Keratinocyte (primary cell): ENCODE data around the gene SORBS1. TPM values are rescaled to one million over a fixed set of nuclear protein-coding genes. Genes with fewer than 3 reads are reported as not detected.

Source experiments
- DNase-seq: peaks from one replicate; pipeline ENCODE4 v3.0.0-alpha.2; 2011; ENCODE audit warnings: low read depth, missing footprints, low spot score
- FAIRE-seq: peaks from 2 replicates; lab custom pipeline; 2011; peaks lifted over from hg19 to GRCh38; lab: Jason Lieb, UNC
- H2AFZ ChIP-seq: 2 replicates; pipeline ENCODE4 v1.6.0; 2012; ENCODE audit warnings: low read length, control low read depth, inconsistent platforms; ENCODE audit not compliant: control insufficient read depth
- H3K27ac ChIP-seq: 2 replicates; pipeline ENCODE4 v1.5.1; 2011; ENCODE audit warnings: low read length; ENCODE audit not compliant: control insufficient read depth, insufficient read depth
- H3K27me3 ChIP-seq: 3 replicates; pipeline ENCODE4 v1.6.0; 2011; ENCODE audit warnings: low read length; ENCODE audit not compliant: control insufficient read depth, insufficient read depth; ENCODE audit errors: extremely low read depth
- H3K36me3 ChIP-seq, 2 experiments: 2 replicates in 1 of 2; 3 replicates in 1 of 2; pipeline ENCODE4 v1.5.1; 2011; ENCODE audit warnings: low read length in 2 of 2, mild to moderate bottlenecking in 1 of 2; ENCODE audit not compliant: control insufficient read depth in 2 of 2, insufficient read depth in 2 of 2; ENCODE audit errors: extremely low read depth in 1 of 2
- H3K4me1 ChIP-seq: 3 replicates; pipeline ENCODE4 v1.5.1; 2011; ENCODE audit warnings: low read length; ENCODE audit not compliant: control insufficient read depth, insufficient read depth; ENCODE audit errors: extremely low read depth
- H3K4me2 ChIP-seq: 3 replicates; pipeline ENCODE4 v1.6.0; 2011; ENCODE audit warnings: low read depth, low read length; ENCODE audit not compliant: control insufficient read depth, insufficient read depth; ENCODE audit errors: extremely low read depth
- H3K4me3 ChIP-seq, 3 experiments: fragments of 200-600 bp in 1 of 3; sonication (generic) in 1 of 3; 2 replicates in 2 of 3; 3 replicates in 1 of 3; pipeline ENCODE4 v1.5.1; 2011 to 2016; ENCODE audit warnings: low read length in 3 of 3, mild to moderate bottlenecking in 3 of 3, control low read depth in 2 of 3, inconsistent platforms in 1 of 3, low read depth in 1 of 3, mixed read lengths in 1 of 3, mixed run types in 1 of 3, moderate library complexity in 1 of 3; ENCODE audit not compliant: control insufficient read depth in 2 of 3, insufficient read depth in 2 of 3; ENCODE audit errors: extremely low read depth in 1 of 3
- H3K79me2 ChIP-seq: 2 replicates; pipeline ENCODE4 v1.6.0; 2012; ENCODE audit warnings: low read length; ENCODE audit not compliant: control insufficient read depth, insufficient read depth
- H3K9ac ChIP-seq: 3 replicates; pipeline ENCODE4 v1.6.0; 2011; ENCODE audit warnings: low read length; ENCODE audit not compliant: control insufficient read depth, insufficient read depth; ENCODE audit errors: extremely low read depth
- H3K9me1 ChIP-seq: 3 replicates; pipeline ENCODE4 v1.6.0; 2011; ENCODE audit warnings: low read length; ENCODE audit not compliant: control insufficient read depth, insufficient read depth; ENCODE audit errors: extremely low read depth
- H3K9me3 ChIP-seq: 2 replicates; pipeline ENCODE4 v1.5.1; 2012; ENCODE audit warnings: low read depth, low read length; ENCODE audit not compliant: control insufficient read depth
- H4K20me1 ChIP-seq: 3 replicates; pipeline ENCODE4 v1.6.0; 2011; ENCODE audit warnings: low read length; ENCODE audit not compliant: control insufficient read depth, insufficient read depth; ENCODE audit errors: extremely low read depth
- CTCF ChIP-seq, 3 experiments: IDR thresholded peaks in 1 of 3; conservative IDR thresholded peaks in 1 of 3; optimal IDR thresholded peaks in 1 of 3; 2 replicates in 2 of 3; 3 replicates in 1 of 3; pipeline versions ENCODE3 to v1.5.1; 2011; ENCODE audit warnings: low read length in 3 of 3, mild to moderate bottlenecking in 3 of 3, moderate library complexity in 2 of 3, control low read depth in 1 of 3, inconsistent platforms in 1 of 3; ENCODE audit not compliant: insufficient read depth in 2 of 3; ENCODE audit errors: extremely low read depth in 1 of 3
- EZH2 ChIP-seq: IDR thresholded peaks from one replicate; pipeline ENCODE4 v1.6.1; 2012; ENCODE audit warnings: inconsistent platforms, mild to moderate bottlenecking, low read length, moderate library complexity
- dilution Hi-C: fragments of 300-500 bp; cut with MboI; formaldehyde crosslinking; loops from one replicate; pipeline ENCODE4 v1.7.0; 2020; ENCODE audit warnings: low sequenced_read_pairs; ENCODE audit not compliant: extremely low pct_ligation_motif_present
- polyA plus RNA-seq, 5 experiments: library from polyadenylated mRNA; depleted of rRNA in 3 of 5; stranded (reverse) in 3 of 5; stranded (forward) in 1 of 5; unstranded in 1 of 5; fragments of >200 nt; gene quantifications; 1 replicate in 1 of 5; 2 replicates in 3 of 5; 3 replicates in 1 of 5; pipeline versions ENCODE4 v1.2.1 to v1.2.3, GENCODE V29; 2011 to 2012; ENCODE audit warnings: missing spikeins in 2 of 5, low read depth in 1 of 5, low replicate concordance in 1 of 5

SORBS1 gene
- polyA plus RNA-seq, 1 donor (not counting 4 experiments of a cell fraction or from before 2014, with no cell fraction given): 0.42 TPM

GRCh38 chr10:95329296-95329695 is 231.9 kb downstream of the SORBS1 start:
- Histone ChIP-seq H3K27me3 (peaks cover 2% of the 10 kb centered on the region), H3K4me3 (no peak overlapping the region), H3K36me3 (no peaks in the 10 kb centered on the region), H3K79me2 (no peaks in the 10 kb centered on the region), H3K9ac (no peak overlapping the region), H2AFZ (no peak overlapping the region), H3K4me1 (peaks cover 4% of the 10 kb centered on the region), H3K27ac (no peak overlapping the region), H3K4me2 (no peak overlapping the region), H4K20me1 (no peaks in the 10 kb centered on the region), H3K9me1 (no peaks in the 10 kb centered on the region), H3K9me3 (no peaks in the 10 kb centered on the region)
- dilution Hi-C loops: no loop called here
- FAIRE-seq (no peak), DNase-seq (no peak)
- TF ChIP-seq EZH2: no peak
- TF ChIP-seq CTCF (optimal IDR thresholded peaks at IDR 0.05 in 1 of 3, IDR thresholded peaks at IDR 0.05 in 1 of 3, conservative IDR thresholded peaks at IDR 0.05 in 1 of 3; ENCODE audit: extremely low read depth in 1 of 3, insufficient read depth in 2 of 3, low read length in 3 of 3): no peak

GRCh38 chr10:95328013-95328412 is 233.2 kb downstream of the SORBS1 start:
- dilution Hi-C loops: no loop called here
- H3K27ac ChIP-seq: no peak overlapping the region

More at GRCh38 chr10:95328013-95328412, 233.2 kb downstream of the SORBS1 start:
- H3K4me1 ChIP-seq: no peaks in the 10 kb centered on the region
- no peaks in the 10 kb centered on the region for H3K79me2 ChIP-seq
- no peak overlapping the region for H3K4me3 ChIP-seq
- DNase-seq (no peak), FAIRE-seq (no peak)
- no peak overlapping the region for H3K4me2 ChIP-seq
- TF ChIP-seq CTCF (optimal IDR thresholded peaks at IDR 0.05 in 1 of 3, IDR thresholded peaks at IDR 0.05 in 1 of 3, conservative IDR thresholded peaks at IDR 0.05 in 1 of 3; ENCODE audit: extremely low read depth in 1 of 3, insufficient read depth in 2 of 3, low read length in 3 of 3) (no peak), EZH2 (no peak)
- H3K9ac ChIP-seq: no peak overlapping the region
- no peaks in the 10 kb centered on the region for H4K20me1 ChIP-seq
- H3K36me3 ChIP-seq: no peaks in the 10 kb centered on the region
- H3K9me1 ChIP-seq: no peaks in the 10 kb centered on the region
- H3K9me3 ChIP-seq: no peaks in the 10 kb centered on the region
- no peak overlapping the region for H2AFZ ChIP-seq
- peaks cover 5% of the 10 kb centered on the region for H3K27me3 ChIP-seq
